Activated naive CD4-positive, alpha-beta T cell treated with anti-CD3 and anti-CD28 coated beads, Interleukin-2, amount 50 U/mL, for 24 hours (primary cell): Measurements from ENCODE around the gene ARHGEF37.
"Not testable (repeated sequence)": the region's sequence is repeated elsewhere in the genome, so short reads cannot be mapped to it uniquely, and the experiment has no call there.

ENCODE experiments used
- H3K27ac Mint-ChIP-seq: one replicate; pipeline ENCODE4 v1.8.0; 2021; ENCODE audit warnings: mild to moderate bottlenecking, mixed read lengths
- H3K27me3 Mint-ChIP-seq: one replicate; pipeline ENCODE4 v1.8.0; 2021; ENCODE audit warnings: mixed read lengths
- H3K36me3 Mint-ChIP-seq: one replicate; pipeline ENCODE4 v1.8.0; 2021; ENCODE audit warnings: mixed read lengths
- H3K4me1 Mint-ChIP-seq: one replicate; pipeline ENCODE4 v1.8.0; 2021; ENCODE audit warnings: mixed read lengths
- H3K4me3 Mint-ChIP-seq: one replicate; pipeline ENCODE4 v1.8.0; 2021; ENCODE audit warnings: mild to moderate bottlenecking, mixed read lengths
- H3K9me3 Mint-ChIP-seq: one replicate; pipeline ENCODE4 v1.8.0; 2021; ENCODE audit warnings: mixed read lengths

ARHGEF37 gene

GRCh38 chr5:149656576-149657182, 75.4 kb downstream of the ARHGEF37 start:
- Mint-ChIP-seq H3K36me3 (no peaks in the 10 kb centered on the region), H3K4me3 (no peak overlapping the region), H3K27ac (peak overlapping the region; percentile 18), H3K4me1 (no peaks in the 10 kb centered on the region), H3K27me3 (peaks cover 4% of the 10 kb centered on the region), H3K9me3 (peaks cover 5% of the 10 kb centered on the region)

DNA sequence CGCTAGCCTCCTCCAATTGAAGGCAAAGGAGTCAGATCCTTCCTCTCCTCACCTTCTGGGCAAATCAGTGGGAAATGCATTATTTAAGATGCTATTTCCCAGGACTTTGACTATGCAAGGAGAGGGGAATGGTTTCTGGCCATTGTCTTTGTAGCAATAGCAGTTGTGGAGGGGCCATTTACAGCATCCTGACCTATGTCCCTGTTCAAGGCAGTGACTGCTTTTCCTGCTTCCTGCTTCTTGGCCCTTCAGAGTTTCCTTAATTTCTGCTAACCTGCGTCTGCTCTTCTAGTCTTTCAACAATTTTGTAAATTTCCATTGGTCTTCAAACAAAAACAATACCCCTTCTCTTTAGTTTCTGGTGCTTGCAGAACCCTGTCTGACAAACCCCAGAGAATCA, 76.0 kb downstream of the ARHGEF37 start:
- Mint-ChIP-seq H3K27me3 (peaks cover 4% of the 10 kb centered on the region), H3K4me1 (no peaks in the 10 kb centered on the region), H3K9me3 (peaks cover 5% of the 10 kb centered on the region), H3K4me3 (no peak overlapping the region), H3K36me3 (no peaks in the 10 kb centered on the region), H3K27ac (no peak overlapping the region)

- no peaks in the 10 kb centered on the region for H3K4me1 Mint-ChIP-seq
- H3K9me3 Mint-ChIP-seq = peaks cover 5% of the 10 kb centered on the region
- no peak overlapping the region for H3K27ac Mint-ChIP-seq
- peaks cover 4% of the 10 kb centered on the region for H3K27me3 Mint-ChIP-seq
- H3K36me3 Mint-ChIP-seq = no peaks in the 10 kb centered on the region
- no peak overlapping the region for H3K4me3 Mint-ChIP-seq
Measured at GRCh38 chr5:149658299-149658698, 77.0 kb downstream of the ARHGEF37 start.

GRCh38 chr5:149664083-149664482, 82.8 kb downstream of the ARHGEF37 start:
- no peak overlapping the region for H3K4me3 Mint-ChIP-seq

DNA sequence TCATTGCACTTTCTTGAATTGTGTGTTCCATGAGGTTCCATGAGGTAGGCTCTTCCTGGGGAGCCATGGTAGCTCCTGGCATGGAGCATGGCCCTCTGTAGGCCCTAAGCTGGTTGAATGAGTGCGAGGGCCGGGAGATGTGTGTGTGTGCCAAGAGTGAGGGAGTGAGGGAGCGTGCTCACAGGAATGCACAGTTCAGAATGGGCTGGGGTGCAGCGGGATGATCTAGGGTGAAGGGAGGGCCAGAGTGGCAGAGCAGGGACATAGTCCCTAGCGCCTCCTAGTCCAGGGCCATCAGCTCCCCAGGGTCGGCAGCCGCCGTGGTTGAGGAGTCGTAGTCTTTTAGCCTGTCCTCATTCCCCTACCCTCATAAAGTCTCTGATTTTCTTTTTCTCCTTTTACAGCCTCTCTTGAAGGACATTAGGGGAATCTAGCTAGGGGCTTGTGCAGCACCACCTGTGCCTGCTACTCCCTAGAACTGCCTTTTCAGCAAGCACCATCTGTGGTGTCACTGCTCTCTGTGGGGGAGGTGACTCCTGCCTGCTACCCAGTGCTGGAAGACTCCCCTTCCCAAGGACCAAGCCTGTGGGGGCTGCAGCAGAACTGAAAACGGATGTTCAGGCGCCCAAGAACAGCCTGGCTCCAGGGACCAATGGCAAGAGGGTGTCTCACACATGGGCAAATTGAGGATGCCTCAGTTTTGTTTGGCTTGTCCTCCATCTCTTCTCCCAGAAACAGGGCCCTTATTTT, 83.5 kb downstream of the ARHGEF37 start:
- Mint-ChIP-seq H3K36me3 (peaks cover 8% of the 10 kb centered on the region), H3K9me3 (peaks cover 11% of the 10 kb centered on the region), H3K27me3 (peaks cover 2% of the 10 kb centered on the region), H3K4me1 (no peaks in the 10 kb centered on the region), H3K27ac (no peak overlapping the region), H3K4me3 (no peak overlapping the region)

More at GRCh38 chr5:149664083-149664482, 82.8 kb downstream of the ARHGEF37 start:
- Mint-ChIP-seq H3K36me3 (peaks cover 8% of the 10 kb centered on the region), H3K4me1 (no peaks in the 10 kb centered on the region), H3K27ac (no peak overlapping the region), H3K27me3 (peaks cover 4% of the 10 kb centered on the region), H3K9me3 (peaks cover 11% of the 10 kb centered on the region)

GRCh38 chr5:149665416-149666175, 84.3 kb downstream of the ARHGEF37 start:
- Mint-ChIP-seq H3K9me3 (peaks cover 11% of the 10 kb centered on the region), H3K4me3 (no peak overlapping the region), H3K27ac (no peak overlapping the region), H3K27me3 (peaks cover 2% of the 10 kb centered on the region), H3K36me3 (peaks cover 8% of the 10 kb centered on the region), H3K4me1 (no peaks in the 10 kb centered on the region)

DNA sequence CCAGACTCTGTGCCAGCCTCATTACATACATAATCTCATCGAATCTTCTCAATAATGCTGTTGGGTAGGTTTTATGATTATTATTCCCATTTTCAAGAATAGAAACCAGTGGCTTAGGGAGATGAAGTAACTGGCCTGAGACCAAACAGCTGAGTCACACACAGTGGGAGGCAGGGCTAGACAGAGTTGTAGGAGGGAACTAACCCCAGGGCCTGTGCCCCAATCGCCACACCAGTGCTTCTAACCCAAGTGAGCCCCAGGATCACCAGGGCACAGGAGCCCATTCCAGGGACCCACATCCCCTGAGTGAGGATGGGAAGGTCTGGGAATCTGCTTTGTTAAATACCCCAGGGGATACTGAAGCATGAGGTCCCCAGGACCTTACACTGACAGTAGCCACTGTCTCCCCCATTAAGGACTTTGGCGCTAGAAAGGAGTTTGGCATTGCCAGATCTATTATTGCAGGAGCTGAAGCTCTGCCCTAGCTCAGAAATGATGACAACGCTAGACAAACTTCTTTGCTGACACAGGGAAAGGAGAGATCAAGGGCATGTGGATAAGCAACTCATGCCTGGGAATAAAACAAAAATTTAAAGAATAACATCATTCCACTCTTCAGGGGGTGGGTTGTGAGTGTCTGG, 85.0 kb downstream of the ARHGEF37 start:
- no peak overlapping the region for H3K27ac Mint-ChIP-seq
- peaks cover 8% of the 10 kb centered on the region for H3K36me3 Mint-ChIP-seq
- no peaks in the 10 kb centered on the region for H3K4me1 Mint-ChIP-seq
- peaks cover 2% of the 10 kb centered on the region for H3K27me3 Mint-ChIP-seq
- peaks cover 11% of the 10 kb centered on the region for H3K9me3 Mint-ChIP-seq
- H3K4me3 Mint-ChIP-seq = no peak overlapping the region

- Mint-ChIP-seq H3K27me3 (peaks cover 2% of the 10 kb centered on the region), H3K27ac (peak overlapping the region; percentile 5), H3K36me3 (peaks cover 8% of the 10 kb centered on the region), H3K9me3 (peaks cover 11% of the 10 kb centered on the region), H3K4me3 (no peak overlapping the region), H3K4me1 (no peaks in the 10 kb centered on the region)
Measured at GRCh38 chr5:149667084-149667828, 86.0 kb downstream of the ARHGEF37 start.

GRCh38 chr5:149667829-149668330, 86.6 kb downstream of the ARHGEF37 start:
- no peak overlapping the region for H3K4me3 Mint-ChIP-seq
- H3K4me1 Mint-ChIP-seq = no peaks in the 10 kb centered on the region
- H3K9me3 Mint-ChIP-seq = peaks cover 11% of the 10 kb centered on the region
- H3K27ac Mint-ChIP-seq = no peak overlapping the region
- peaks cover 8% of the 10 kb centered on the region for H3K36me3 Mint-ChIP-seq
- H3K27me3 Mint-ChIP-seq = peaks cover 2% of the 10 kb centered on the region

- not testable (repeated sequence) for H3K4me3 Mint-ChIP-seq, H3K4me1 Mint-ChIP-seq, H3K27ac Mint-ChIP-seq, H3K36me3 Mint-ChIP-seq, H3K27me3 Mint-ChIP-seq
- peaks cover 11% of the 10 kb centered on the region for H3K9me3 Mint-ChIP-seq
Measured at GRCh38 chr5:149669273-149669672, 88.0 kb downstream of the ARHGEF37 start.

- Mint-ChIP-seq H3K4me3 (no peak overlapping the region), H3K27ac (no peak overlapping the region), H3K27me3 (peaks cover 11% of the 10 kb centered on the region), H3K4me1 (no peaks in the 10 kb centered on the region), H3K9me3 (peaks cover 11% of the 10 kb centered on the region), H3K36me3 (peaks cover 8% of the 10 kb centered on the region)
Measured at GRCh38 chr5:149671544-149671943, 90.2 kb downstream of the ARHGEF37 start.

DNA sequence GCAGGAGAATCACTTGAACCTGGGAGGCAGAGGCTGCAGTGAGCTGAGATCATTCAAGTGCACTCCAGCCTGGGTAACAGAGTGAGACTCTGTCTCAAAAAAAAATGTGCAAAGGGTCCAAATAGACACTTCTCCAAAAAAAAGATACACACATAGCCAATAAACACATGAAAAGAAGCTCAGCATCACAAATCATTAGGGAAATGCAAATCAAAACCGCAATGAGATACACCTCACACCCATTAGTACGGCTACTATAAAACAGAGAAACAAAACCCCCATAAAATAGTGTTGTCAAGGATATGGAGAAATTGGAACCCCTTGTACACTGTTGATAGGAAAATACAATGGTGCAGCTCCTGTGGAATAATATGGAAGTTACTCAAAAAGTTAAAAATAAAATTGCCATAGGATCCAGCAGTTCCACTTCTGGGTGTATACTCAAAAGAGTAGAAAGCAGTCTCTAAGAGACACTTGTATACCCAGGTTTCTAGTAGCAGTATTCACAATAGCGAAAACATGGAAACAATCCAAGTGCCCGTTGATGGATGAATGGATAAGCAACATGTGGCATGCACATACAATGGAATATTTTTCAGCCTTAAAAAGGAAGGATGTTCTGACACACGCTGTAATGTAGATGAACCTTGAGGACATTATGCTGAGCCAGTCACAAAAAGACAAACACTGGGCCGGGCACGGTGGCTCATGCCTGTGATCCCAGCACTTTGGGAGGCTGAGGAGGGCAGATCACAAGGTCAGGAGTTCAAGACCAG, 91.6 kb downstream of the ARHGEF37 start:
- no peaks in the 10 kb centered on the region for H3K4me1 Mint-ChIP-seq
- no peak overlapping the region for H3K27ac Mint-ChIP-seq
- H3K4me3 Mint-ChIP-seq = no peak overlapping the region
- peaks cover 10% of the 10 kb centered on the region for H3K27me3 Mint-ChIP-seq
- H3K9me3 Mint-ChIP-seq = peaks cover 4% of the 10 kb centered on the region
- H3K36me3 Mint-ChIP-seq = peaks cover 3% of the 10 kb centered on the region

DNA sequence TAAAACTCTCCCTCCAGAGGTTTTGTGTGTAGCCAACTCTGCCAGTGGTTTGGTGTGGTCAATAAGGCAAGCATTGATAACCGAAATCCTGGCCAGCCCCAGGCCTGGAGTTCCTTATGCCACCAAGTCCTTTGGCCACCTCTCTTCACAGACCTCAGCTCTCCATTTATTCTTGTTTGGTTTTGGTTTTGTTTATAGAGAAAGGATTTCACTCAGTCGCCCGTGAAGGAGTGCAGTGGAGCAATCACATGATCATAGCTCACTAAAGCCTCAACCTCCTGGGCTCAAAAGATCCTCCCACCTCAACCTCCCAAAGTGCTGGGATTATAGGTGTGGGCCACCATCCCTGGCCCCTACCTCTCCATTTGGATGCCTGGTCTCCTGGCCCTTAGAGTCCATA, 93.4 kb downstream of the ARHGEF37 start:
- Mint-ChIP-seq H3K9me3 (no peaks in the 10 kb centered on the region), H3K27ac (no peak overlapping the region), H3K27me3 (peaks cover 10% of the 10 kb centered on the region), H3K4me3 (no peak overlapping the region), H3K4me1 (no peaks in the 10 kb centered on the region), H3K36me3 (no peaks in the 10 kb centered on the region)

DNA sequence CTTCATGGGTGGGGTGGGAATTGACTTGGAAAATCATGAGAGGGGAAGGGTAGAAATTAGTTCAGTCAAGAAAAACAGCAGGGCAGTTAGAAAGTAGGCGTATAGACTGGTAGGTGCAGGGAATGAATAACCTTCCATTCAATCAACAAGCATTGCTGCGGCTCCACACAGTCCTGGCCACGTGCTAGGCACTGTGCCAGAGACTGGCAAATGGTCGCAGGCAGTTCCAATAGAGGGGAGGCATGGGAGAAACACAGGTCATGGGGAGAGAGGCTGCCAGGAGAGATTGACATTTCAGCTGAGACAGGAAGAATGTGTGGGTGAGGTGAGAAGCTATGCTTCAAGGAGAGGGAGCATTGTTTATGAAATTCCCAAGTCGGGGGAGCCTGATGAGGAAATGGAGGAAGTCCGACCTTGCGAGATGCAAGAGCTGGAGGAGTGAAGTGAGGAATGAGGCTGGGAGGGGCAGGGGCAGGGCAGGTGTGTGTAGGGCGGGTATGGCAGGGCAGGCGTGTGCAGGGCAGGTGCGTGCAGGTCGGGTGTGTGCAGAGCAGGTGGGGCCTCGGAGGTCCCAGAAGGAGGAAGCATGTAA, 94.4 kb downstream of the ARHGEF37 start:
- no peak overlapping the region for H3K27ac Mint-ChIP-seq

More for the DNA sequence above, 94.4 kb downstream of the ARHGEF37 start:
- Mint-ChIP-seq H3K4me1 (no peaks in the 10 kb centered on the region), H3K4me3 (no peak overlapping the region), H3K36me3 (no peaks in the 10 kb centered on the region), H3K27me3 (peaks cover 10% of the 10 kb centered on the region), H3K9me3 (no peaks in the 10 kb centered on the region)
